ENCODE measurements around the gene EBP.

Gene EBP

GRCh38 chrX:48474581-48474980 lies 47.0 kb upstream of the EBP start:
- Histone ChIP-seq H3K4me1 (peaks cover 0 to 17% (median 4%) of the 10 kb centered on the region in 4 donors), H3K9me3 (no peaks in the 10 kb centered on the region), H3K36me3 (peaks cover 0 to 10% (median 0%) of the 10 kb centered on the region in 3 donors), H3K27me3 (no peaks in the 10 kb centered on the region), H3K27ac (no peak overlapping the region), H3K4me3 (no peak overlapping the region)
- no peak for TF ChIP-seq CTCF (IDR thresholded peaks at IDR 0.05)
- no peak for DNase-seq
- intact Hi-C loops (cut with DNase I; ENCODE audit: low total_unique reads): loop anchor here (10.0 kb wide), 1 partner anchor 120 kb away; the partner anchor contains the start of gene WDR13

- peak overlapping the region in 1 of 2 donors; percentile 92 for H3K27ac ChIP-seq
- peaks cover 0 to 17% (median 4%) of the 10 kb centered on the region in 4 donors for H3K4me1 ChIP-seq
- DNase-seq: no peak
- H3K27me3 ChIP-seq: no peaks in the 10 kb centered on the region
- peak overlapping the region; percentile 73 to 77 for H3K4me3 ChIP-seq
- TF ChIP-seq CTCF (IDR thresholded peaks at IDR 0.05): no peak
- intact Hi-C loops (cut with DNase I; ENCODE audit: low total_unique reads): loop anchor here (10.0 kb wide), 1 partner anchor 120 kb away; the partner anchor contains the start of gene WDR13
- peaks cover 0 to 16% (median 0%) of the 10 kb centered on the region in 3 donors for H3K36me3 ChIP-seq
- no peaks in the 10 kb centered on the region for H3K9me3 ChIP-seq
Measured at GRCh38 chrX:48475296-48475695, 46.3 kb upstream of the EBP start.

- intact Hi-C loops (cut with DNase I; ENCODE audit: low total_unique reads): loop anchor here (10.0 kb wide), 1 partner anchor 119 kb away; the partner anchor contains the start of gene WDR13
- H3K27ac ChIP-seq: peak within 1 kb of the TSS; percentile 87 to 92
- DNase-seq: peak; percentile 89 to 93
- H3K27me3 ChIP-seq: no peaks in the 10 kb centered on the region
- peak within 1 kb of the TSS; percentile 73 to 77 for H3K4me3 ChIP-seq
- no peak for TF ChIP-seq CTCF (IDR thresholded peaks at IDR 0.05)
- peaks cover 0 to 23% (median 4%) of the 10 kb centered on the region in 3 donors for H3K36me3 ChIP-seq
- H3K4me1 ChIP-seq: peaks cover 0 to 17% (median 4%) of the 10 kb centered on the region in 4 donors
- H3K9me3 ChIP-seq: no peaks in the 10 kb centered on the region
Measured at GRCh38 chrX:48475774-48476577, 45.6 kb upstream of the EBP start, which contains the start of gene FTSJ1. Gene FTSJ1 (plus strand): TSS chrX:48476199. CDS start chrX:48478048, 1,849 bp downstream.

- H3K36me3 ChIP-seq: peaks cover 0 to 32% (median 11%) of the 10 kb centered on the region in 3 donors
- H3K9me3 ChIP-seq: no peaks in the 10 kb centered on the region
- no peak for TF ChIP-seq CTCF (IDR thresholded peaks at IDR 0.05)
- peak overlapping the region; percentile 87 to 92 for H3K27ac ChIP-seq
- intact Hi-C loops (cut with DNase I; ENCODE audit: low total_unique reads): loop anchor here (10.0 kb wide), 1 partner anchor 118 kb away; the partner anchor contains the start of gene WDR13
- H3K4me3 ChIP-seq: peak overlapping the region; percentile 73 to 77
- no peak for DNase-seq
- no peaks in the 10 kb centered on the region for H3K27me3 ChIP-seq
- H3K4me1 ChIP-seq: peaks cover 0 to 17% (median 4%) of the 10 kb centered on the region in 4 donors
Measured at GRCh38 chrX:48476919-48477318, 44.7 kb upstream of the EBP start.

GRCh38 chrX:48477960-48478755 lies 43.5 kb upstream of the EBP start:
- Histone ChIP-seq H3K36me3 (peaks cover 0 to 44% (median 21%) of the 10 kb centered on the region in 3 donors), H3K4me1 (peaks cover 0 to 17% (median 4%) of the 10 kb centered on the region in 4 donors), H3K27ac (no peak overlapping the region), H3K27me3 (no peaks in the 10 kb centered on the region), H3K9me3 (no peaks in the 10 kb centered on the region), H3K4me3 (no peak overlapping the region)
- intact Hi-C loops (cut with DNase I; ENCODE audit: low total_unique reads): loop anchor here (10.0 kb wide), 1 partner anchor 117 kb away; the partner anchor contains the start of gene WDR13
- no peak for TF ChIP-seq CTCF (IDR thresholded peaks at IDR 0.05)
- no peak for DNase-seq
